Fibroblast of mammary gland (primary cell): Measurements from ENCODE around the gene SVIL.

ENCODE experiments used
- DNase-seq: peaks from one replicate; pipeline ENCODE4 v3.0.0-alpha.2; 2010; ENCODE audit warnings: low read depth
- H3K4me3 ChIP-seq: 2 replicates; pipeline ENCODE4 v1.5.1; 2011; ENCODE audit warnings: low read depth, mild to moderate bottlenecking, low read length, moderate library complexity; ENCODE audit not compliant: control insufficient read depth
- TF ChIP-seq, protein P1 (sequence below): conservative IDR thresholded peaks from 2 replicates; pipeline ENCODE4 v1.5.1; 2011; ENCODE audit warnings: low read depth, low read length, inconsistent platforms; ENCODE audit not compliant: control insufficient read depth, insufficient read depth

SVIL gene

DNA sequence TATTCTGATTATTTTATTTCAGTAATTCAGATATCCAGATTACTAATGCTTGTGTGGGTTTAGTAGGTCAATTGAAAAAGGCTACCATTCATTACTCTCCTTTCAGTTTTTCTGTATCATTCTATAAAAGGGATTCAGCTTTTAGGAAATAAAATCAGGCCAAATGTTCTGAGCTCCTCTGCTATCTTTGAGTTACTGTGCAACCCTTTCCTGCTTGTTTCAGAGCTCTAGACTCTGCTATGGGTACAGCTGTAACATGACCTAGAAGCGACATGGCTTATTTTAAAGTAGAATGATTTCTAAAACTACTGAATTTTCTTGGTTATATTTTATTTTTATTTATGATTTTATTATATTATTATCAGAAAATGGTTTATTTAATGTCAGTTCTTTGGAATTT is 203.1 kb downstream of the SVIL start:
- DNase-seq = no peak
- no peak overlapping the region for H3K4me3 ChIP-seq
- TF ChIP-seq, protein P1, sequence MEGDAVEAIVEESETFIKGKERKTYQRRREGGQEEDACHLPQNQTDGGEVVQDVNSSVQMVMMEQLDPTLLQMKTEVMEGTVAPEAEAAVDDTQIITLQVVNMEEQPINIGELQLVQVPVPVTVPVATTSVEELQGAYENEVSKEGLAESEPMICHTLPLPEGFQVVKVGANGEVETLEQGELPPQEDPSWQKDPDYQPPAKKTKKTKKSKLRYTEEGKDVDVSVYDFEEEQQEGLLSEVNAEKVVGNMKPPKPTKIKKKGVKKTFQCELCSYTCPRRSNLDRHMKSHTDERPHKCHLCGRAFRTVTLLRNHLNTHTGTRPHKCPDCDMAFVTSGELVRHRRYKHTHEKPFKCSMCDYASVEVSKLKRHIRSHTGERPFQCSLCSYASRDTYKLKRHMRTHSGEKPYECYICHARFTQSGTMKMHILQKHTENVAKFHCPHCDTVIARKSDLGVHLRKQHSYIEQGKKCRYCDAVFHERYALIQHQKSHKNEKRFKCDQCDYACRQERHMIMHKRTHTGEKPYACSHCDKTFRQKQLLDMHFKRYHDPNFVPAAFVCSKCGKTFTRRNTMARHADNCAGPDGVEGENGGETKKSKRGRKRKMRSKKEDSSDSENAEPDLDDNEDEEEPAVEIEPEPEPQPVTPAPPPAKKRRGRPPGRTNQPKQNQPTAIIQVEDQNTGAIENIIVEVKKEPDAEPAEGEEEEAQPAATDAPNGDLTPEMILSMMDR = no peak

DNA sequence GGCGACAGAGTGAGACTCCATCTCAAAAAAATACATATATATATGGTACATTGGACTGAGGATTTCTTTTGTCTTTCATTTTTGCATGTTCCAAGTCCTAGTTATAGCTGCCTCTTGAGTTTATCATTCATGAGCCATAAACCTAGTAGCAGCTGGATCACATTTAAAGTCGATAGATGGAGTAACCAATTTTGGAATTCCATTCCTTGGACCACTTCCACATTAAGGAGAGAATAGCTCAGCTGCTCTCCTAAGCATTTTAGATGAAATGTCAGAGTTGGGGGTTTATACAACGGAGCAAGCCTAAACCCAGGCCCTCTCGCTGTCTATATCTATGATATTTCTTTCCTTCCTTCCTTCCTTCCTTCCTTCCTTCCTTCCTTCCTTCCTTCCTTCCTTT is 204.7 kb downstream of the SVIL start:
- H3K4me3 ChIP-seq = no peak overlapping the region
- DNase-seq = peak; percentile 22
- TF ChIP-seq, protein P1 = no peak

DNA sequence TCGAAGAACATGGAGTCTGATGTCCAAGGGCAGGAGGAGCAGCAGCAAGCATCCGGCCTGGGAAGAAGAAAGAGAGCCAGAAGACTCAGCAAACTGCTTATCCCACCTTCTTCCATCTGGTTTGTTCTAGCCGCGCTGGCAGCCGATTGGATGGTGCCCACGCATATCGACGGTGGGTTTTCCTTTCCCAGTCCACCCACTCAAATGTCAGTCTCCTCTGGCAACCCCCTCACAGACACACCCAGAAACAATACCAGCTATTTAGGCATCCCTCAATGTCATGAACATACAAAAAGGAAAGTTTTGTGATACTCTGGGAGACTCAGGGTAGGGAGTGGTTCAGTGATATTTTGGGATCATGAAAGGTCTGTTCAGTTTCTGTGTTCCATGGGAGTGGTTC is 206.3 kb downstream of the SVIL start:
- no peak for DNase-seq
- TF ChIP-seq, protein P1 = no peak
- no peak overlapping the region for H3K4me3 ChIP-seq

DNA sequence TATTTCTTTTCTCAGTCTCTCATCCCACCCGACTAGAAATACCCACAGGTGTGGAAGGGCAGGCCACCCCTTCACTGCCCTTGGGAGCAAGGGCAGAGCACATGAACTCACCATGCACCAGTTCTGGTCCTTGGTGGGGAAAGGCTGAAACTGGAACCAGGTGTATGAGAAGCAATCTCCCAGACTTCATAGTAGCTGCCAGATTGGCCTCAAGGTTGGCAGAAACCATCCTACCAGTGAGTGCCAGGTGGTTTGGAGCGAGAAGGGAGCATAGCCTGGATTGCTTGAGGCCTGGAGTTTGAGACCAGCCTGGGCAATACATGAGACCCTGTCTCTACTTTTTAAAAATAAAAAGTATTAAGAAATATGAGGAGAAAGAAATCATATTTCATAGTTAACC is 207.1 kb downstream of the SVIL start:
- no peak for DNase-seq
- TF ChIP-seq, protein P1 = no peak
- H3K4me3 ChIP-seq = no peak overlapping the region

DNA sequence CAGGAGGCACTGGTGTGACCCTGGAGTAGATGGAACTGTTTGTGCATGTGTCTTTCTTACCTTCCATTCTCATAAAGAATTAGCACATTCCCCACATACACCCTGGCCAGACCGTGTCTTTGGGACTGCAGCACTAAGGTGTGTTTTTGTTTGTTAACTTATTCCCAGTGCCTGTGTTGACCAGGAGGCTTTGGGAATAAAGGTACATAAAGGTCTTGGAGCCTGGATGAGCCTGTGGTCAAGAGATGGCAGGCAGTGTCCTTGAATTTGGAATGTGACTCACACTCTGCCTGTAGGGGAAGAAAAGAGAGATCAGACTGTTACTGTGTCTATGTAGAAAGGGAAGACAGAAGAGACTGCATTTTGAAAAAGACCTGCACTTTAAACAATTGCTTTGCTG is 208.4 kb downstream of the SVIL start:
- TF ChIP-seq, protein P1 = no peak
- no peak for DNase-seq
- H3K4me3 ChIP-seq = no peak overlapping the region

DNA sequence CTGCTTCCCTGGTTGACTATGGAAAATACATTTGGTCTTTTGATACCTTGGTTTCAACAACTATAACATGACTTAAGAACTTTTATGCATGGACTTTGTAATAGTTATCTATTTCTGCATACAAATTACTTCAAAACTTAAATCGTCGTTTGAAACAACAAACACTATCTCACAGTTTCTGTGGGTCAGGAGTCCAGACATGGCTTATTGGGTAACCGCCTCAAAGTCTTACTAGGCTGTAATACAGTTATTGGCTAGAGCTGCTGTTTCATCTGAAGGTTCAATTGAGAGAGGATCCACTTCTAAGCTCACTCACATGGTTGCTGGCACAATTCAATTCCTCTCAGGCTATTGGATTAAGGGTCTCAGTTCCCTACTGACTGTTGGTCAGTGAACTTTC is 210.8 kb downstream of the SVIL start:
- TF ChIP-seq, protein P1 = no peak
- H3K4me3 ChIP-seq = no peak overlapping the region
- no peak for DNase-seq

DNA sequence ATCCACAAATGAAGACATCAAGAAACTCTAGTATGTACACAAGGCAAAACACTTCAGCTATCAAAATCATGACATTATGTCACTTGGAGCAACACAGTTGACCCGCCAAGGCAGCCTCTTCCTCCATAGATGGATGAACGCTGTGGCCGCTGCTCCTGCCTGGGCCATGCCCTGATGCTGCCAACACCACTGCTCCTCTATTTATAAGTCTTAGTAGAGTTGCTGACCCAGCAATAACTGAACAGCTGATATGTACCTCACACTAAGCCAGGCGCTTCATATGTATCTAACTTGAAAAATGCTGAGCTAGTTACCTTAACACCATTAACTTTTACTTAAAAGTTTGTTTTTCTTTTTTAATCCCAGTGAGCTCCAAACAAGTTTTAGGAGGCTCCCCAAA is 214.0 kb downstream of the SVIL start:
- TF ChIP-seq, protein P1 = no peak
- no peak overlapping the region for H3K4me3 ChIP-seq
- DNase-seq = no peak
